Kidney epithelial cell (primary cell): ENCODE data around the gene LHFPL3. TPM values are rescaled to one million over a fixed set of nuclear protein-coding genes. Genes with fewer than 3 reads are reported as not detected.

Experiments used
- DNase-seq: peaks from one replicate; pipeline ENCODE4 v3.0.0-alpha.2; 2010; ENCODE audit warnings: low read depth
- H3K27me3 ChIP-seq: 2 replicates; pipeline ENCODE4 v1.6.0; 2011; ENCODE audit warnings: low read length; ENCODE audit not compliant: control insufficient read depth, insufficient read depth
- H3K36me3 ChIP-seq: 2 replicates; pipeline ENCODE4 v1.5.1; 2011; ENCODE audit warnings: low read length; ENCODE audit not compliant: control insufficient read depth, insufficient read depth
- H3K4me3 ChIP-seq: 2 replicates; pipeline ENCODE4 v1.5.1; 2011; ENCODE audit warnings: low read depth, mild to moderate bottlenecking, control low read depth, low read length
- CTCF ChIP-seq: IDR thresholded peaks from 2 replicates; pipeline ENCODE4 v1.5.1; 2011; ENCODE audit warnings: mild to moderate bottlenecking, moderate library complexity, low read length, control low read depth, inconsistent platforms; ENCODE audit not compliant: insufficient read depth, poor library complexity, severe bottlenecking
- total RNA-seq: library from RNA; depleted of rRNA; stranded (reverse); fragments of >200 nt; gene quantifications from 2 replicates; pipeline ENCODE4 v1.2.3, GENCODE V29; 2015

LHFPL3 gene
- total RNA-seq, 1 donor from 2014 or later: not detected

GRCh38 chr7:104536956-104537355 lies 208.6 kb downstream of the LHFPL3 start:
- Histone ChIP-seq H3K27me3 (no peaks in the 10 kb centered on the region), H3K36me3 (no peaks in the 10 kb centered on the region), H3K4me3 (no peak overlapping the region)
- DNase-seq: no peak
- no peak for TF ChIP-seq CTCF

GRCh38 chr7:104538152-104538551 lies 209.7 kb downstream of the LHFPL3 start:
- no peak overlapping the region for H3K4me3 ChIP-seq
- no peaks in the 10 kb centered on the region for H3K27me3 ChIP-seq
- H3K36me3 ChIP-seq: no peaks in the 10 kb centered on the region
- no peak for DNase-seq
- no peak for TF ChIP-seq CTCF

GRCh38 chr7:104541897-104542296 lies 213.5 kb downstream of the LHFPL3 start:
- Histone ChIP-seq H3K27me3 (no peaks in the 10 kb centered on the region), H3K4me3 (no peak overlapping the region), H3K36me3 (no peaks in the 10 kb centered on the region)
- DNase-seq: no peak
- no peak for TF ChIP-seq CTCF

GRCh38 chr7:104548861-104549260 lies 220.5 kb downstream of the LHFPL3 start:
- no peak overlapping the region for H3K4me3 ChIP-seq
- no peaks in the 10 kb centered on the region for H3K27me3 ChIP-seq
- DNase-seq: no peak
- no peaks in the 10 kb centered on the region for H3K36me3 ChIP-seq
- no peak for TF ChIP-seq CTCF

- Histone ChIP-seq H3K4me3 (no peak overlapping the region), H3K36me3 (no peaks in the 10 kb centered on the region), H3K27me3 (no peaks in the 10 kb centered on the region)
- TF ChIP-seq CTCF: no peak
- no peak for DNase-seq
These were observed 222.0 kb downstream of the LHFPL3 start for GRCh38 chr7:104550362-104550761.

GRCh38 chr7:104551226-104551625 lies 222.8 kb downstream of the LHFPL3 start:
- TF ChIP-seq CTCF: no peak
- Histone ChIP-seq H3K36me3 (no peaks in the 10 kb centered on the region), H3K4me3 (no peak overlapping the region), H3K27me3 (no peaks in the 10 kb centered on the region)
- no peak for DNase-seq
